HG03457 (cell line): ENCODE data around the gene TNNT3.

Experiments used
- ATAC-seq: cut with Tn5 transposase; IDR thresholded peaks from one replicate; pipeline ENCODE4 v1.9.1; 2021; ENCODE audit warnings: moderate number of reproducible peaks; ENCODE audit not compliant: unreplicated experiment

TNNT3 gene

GRCh38 chr11:1894759-1895158 is 24.7 kb upstream of the TNNT3 start:
- no peak for ATAC-seq

DNA sequence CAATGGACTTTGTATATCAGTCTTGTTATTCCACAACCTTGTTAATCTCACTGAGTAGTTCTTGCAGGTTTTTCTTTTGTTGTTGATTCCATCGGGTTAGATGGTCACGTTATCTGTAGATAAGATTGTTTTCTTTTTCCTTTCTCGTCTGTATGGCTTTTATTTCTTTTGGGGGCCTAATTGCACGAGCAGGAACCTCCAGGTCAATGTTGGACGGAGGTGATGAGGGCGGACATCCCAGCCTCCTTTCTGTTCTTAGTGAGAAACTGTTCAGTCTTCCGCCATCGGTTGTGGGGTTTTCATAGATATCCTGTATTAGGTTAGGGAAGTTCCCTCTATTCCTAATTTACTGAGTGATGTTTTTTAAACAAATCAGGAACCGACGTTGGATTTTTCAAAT is 23.0 kb upstream of the TNNT3 start:
- ATAC-seq: no peak

GRCh38 chr11:1896923-1897322 is 22.6 kb upstream of the TNNT3 start:
- ATAC-seq: no peak

- no peak for ATAC-seq
Observed at GRCh38 chr11:1899090-1899489, 20.4 kb upstream of the TNNT3 start.

GRCh38 chr11:1899686-1900085 is 19.8 kb upstream of the TNNT3 start:
- ATAC-seq: no peak

DNA sequence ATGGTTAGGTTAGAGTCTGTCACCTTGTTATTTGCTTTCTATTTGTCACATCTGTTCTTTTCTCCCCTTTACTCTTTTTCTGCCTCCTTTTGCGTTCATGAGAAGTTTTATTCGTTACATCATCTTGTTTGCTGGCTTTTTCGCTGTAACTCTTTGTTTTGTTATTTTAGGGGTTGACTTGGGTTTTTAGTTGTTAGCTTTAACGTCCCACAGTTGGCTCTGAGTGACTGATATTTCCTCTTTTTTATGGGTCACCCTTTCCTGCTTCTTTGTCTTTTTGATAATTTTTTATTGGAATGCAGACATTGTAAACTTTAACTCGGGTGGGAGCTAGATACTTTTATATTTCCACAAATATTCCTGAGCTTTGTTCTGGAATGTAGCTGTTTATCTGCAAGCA is 13.3 kb upstream of the TNNT3 start:
- no peak for ATAC-seq

DNA sequence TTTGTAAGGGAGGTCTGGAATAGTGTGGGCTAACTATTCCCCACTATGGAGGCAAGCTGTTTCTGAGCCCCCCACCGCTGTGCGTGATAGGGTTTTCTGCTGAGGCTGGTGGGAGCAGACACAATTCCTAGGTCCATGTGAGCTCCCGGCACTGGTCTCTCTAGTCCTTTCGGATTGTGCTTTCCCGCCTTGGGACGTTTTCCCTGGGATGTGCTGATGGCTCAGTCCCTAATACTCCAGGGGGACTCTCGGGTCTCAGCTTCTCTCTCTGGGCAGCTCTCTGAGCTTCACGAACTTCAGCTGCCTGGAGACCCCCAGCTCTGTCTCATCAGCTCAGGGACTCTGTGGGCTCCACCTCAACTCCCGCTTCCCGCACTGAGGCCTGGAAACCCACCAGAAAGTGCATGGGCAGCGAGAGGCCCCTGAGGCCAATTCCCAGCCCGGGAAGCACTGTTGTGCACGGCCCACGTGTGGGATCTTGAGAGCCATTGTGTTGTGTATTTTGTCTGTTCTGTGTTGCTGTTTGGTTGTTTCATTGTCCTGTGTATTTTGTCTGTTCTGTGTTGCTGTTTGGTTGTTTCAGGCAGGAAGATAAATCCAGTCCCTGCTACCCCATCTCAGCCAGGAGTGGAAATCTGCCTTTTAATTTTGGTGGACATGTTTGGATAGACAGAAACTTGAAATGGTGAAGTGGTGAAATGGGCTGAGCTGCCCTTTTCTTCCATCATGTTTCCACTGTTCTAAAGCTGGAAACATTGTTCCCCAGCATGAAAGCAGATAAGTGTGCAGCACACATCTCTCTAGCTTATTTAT is 12.7 kb upstream of the TNNT3 start:
- ATAC-seq: no peak

DNA sequence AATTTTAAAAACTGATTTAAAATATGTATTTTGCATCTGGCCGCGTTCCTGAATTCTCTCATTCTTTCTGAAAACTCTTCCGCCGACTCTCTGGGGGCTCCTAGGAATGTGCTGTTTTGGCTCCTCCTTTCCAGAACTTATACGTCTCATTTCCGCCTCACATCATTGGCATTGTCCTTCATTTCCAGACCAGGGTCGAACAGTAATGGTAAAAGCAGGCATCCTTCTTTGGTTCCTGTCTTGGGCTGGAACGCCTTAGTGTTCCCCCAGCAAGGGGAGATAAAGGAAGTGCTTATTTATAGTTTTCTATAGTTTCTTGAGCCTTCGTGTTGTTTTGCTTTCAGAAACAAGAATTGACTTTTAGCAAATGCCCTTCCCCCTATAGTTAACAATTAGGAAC is 10.9 kb upstream of the TNNT3 start:
- no peak for ATAC-seq

DNA sequence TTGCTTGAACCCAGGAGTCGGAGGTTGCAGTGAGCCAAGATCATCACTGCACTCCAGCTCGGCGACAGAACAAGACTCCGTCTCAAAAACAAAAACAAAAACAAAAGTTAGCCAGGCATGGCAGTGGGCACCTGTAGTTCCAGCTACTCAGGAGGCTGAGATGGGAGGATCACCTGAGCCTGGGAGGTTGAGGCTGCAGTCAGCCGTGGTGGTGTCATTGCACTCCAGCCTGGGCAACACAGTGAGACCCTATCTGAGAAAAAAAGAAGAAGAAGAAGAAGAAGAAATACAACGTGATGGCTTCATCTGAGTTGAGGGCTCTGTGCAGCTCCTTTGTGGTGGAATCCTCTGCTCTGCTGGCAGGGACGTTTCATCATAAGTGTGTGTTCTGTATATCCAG is 10.0 kb upstream of the TNNT3 start:
- ATAC-seq: no peak

- no peak for ATAC-seq
Observed at GRCh38 chr11:1912289-1912878, 7.1 kb upstream of the TNNT3 start.

GRCh38 chr11:1913271-1914060 is 6.0 kb upstream of the TNNT3 start:
- ATAC-seq: no peak

GRCh38 chr11:1915795-1916131 is 3.7 kb upstream of the TNNT3 start:
- no peak for ATAC-seq

DNA sequence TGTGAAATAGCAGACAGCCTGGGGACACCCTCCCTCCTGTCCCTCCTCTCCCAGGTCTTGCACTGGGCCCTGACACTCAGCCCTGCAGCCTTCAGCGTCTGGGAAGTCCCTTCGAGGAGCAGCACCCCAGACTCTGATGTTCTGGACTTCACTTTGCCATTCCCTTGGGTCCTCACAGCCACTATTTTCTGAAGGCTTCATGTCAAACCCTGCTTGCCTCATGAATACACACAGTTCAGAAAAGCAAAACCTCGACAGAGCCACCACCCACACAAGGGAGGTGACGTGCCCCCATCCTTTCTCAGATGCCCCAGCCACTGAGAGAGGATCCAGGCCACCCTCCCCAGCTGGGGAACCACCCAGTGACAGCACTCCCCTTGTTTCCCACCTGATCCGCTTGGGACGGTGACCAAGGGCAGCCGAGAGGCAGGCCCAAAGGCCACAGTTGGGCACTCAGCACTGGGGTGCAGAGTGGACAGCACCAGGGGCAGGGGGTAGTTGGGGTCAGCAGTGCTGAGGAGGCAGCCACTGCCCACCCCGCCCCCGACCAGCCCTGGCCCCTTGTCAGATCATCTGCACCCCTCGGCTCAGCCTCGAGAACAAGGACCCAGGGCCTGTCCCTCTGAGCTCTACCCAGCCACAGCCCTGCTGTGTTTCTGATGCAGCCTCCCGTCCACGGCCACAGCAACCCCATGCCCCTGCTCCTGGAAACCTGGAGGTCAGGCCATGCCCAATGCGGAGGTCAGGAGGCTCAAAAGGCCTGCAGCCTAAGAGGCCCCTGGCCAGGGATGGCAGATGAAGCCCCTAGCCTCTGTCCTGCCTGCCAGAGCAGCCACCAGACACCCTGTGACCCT is 3.1 kb upstream of the TNNT3 start:
- no peak for ATAC-seq

GRCh38 chr11:1916986-1917522 is 2.4 kb upstream of the TNNT3 start:
- no peak for ATAC-seq

DNA sequence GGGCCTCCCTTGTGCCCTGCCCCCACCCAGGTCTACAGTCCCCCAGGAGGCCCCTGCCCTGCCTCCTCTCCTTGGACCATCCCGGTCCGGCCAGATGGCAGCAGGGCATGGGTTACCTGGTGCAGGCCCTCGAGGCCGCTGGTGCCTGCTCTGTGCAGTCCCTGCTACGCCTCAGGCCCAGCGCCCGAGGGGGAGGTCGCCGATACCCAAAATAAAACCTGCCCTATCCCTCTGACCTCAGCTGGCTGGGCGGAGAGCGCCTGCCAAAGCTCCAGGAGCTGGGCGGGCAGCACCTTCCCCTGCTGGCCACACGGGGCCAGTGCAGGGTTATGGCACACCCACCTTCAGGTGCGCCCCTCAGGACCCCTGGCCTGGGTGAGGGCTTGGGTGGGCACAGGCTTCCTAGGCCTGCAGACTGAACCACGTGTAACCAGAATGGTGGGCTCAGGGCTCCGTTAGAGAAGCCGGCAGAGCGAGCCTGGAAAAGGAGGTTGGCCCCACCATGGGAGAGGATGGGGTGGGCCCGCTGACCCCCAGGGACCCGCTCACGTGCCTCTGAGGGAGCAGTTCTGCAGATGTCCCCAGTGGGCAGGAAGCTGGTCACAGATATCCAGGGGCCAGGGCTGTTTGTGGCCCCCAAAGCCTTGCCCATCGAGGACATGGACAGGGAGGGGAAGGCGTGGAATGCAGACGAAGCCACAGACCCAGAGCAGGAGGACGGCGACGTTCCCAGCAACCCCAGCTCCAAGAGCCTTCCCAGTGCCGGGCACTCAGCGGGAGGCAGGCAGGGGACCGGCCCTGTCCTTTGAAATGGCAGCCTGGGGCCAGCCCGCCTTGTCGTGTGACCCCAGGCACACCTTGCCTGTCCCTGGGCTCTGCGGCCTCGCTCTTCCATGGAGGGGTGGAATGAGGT is 1.7 kb upstream of the TNNT3 start:
- no peak for ATAC-seq

GRCh38 chr11:1918436-1919315 is 827 bp upstream of the TNNT3 start:
- ATAC-seq: no peak

DNA sequence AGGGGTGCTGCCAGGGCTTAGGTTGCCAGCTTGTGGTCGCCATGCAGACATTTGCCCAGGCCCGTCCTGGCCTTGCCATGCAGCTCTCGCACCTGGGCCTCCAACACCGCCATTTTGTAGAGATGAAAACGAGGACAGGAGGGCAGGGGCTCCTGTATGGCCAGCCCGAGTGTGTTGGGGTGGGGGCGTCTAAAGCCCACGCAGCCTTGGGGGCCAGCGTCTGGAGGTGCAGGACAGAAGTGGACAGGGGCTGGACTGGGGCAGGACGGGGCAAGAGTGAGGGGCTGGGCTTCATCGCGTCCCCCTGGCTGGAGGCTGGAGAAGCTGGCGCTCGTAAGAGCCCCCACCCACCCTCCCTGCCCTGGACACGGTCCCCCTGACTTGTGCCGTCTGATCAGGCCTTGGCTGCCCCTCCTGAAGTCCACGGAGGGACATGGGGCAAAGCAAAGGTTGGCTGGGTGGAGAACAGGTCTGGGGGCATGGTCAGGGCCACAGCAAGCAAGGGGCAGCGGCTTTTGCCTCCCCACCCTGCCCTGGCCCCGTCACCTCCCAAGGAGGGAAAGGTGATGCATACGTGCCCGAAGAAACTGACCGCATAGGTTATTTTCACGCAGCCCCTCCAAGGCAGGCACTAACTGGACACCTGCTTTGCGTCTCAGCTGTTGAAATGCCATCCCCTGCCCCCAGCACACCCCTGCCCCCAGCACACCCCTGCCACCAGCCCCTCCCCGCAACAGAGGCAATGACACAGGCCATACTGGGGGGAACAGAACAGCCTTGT is 815 bp downstream of the TNNT3 start:
- ATAC-seq: no peak

DNA sequence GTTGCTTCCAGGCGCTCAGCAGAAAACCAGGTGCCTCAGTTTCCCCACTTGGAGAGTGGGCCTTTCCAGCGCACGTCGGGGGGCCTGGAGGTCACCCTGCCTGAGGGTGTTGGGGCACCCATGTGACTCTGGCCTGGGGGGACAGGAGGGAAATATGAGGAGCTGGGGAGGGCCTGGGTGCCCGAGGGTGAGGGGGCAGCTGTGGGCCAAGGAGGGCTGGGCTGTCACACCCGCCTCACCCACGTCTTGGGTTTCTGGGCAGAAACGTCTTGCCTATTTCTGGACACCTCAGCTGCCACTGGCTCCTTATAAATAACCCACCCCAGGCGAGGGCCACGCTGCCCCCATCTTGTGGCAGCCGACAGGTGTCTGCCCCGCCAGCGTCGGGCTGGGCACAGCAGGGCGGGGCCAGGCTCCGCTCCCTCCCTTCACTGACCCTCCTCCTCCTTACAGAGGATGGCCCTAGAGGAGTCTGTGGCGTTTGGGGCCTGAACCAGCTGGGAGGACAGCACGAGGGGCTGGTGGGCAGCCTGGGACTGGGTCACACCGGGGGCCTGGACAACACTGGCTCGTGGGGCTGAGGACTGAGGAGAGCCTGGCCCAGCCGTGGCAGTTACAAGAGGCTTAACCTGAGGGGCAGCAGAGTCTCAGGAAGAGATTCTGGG is 1.5 kb downstream of the TNNT3 start:
- no peak for ATAC-seq
